Measurements from ENCODE around the gene ZC3H12D. TPM values are rescaled to one million over a fixed set of nuclear protein-coding genes. Genes with fewer than 3 reads are reported as not detected.

The ZC3H12D gene
- polyA plus RNA-seq, 1 of the 3 experiments (the other 2 are of a cell fraction), result 0.03 TPM

DNA sequence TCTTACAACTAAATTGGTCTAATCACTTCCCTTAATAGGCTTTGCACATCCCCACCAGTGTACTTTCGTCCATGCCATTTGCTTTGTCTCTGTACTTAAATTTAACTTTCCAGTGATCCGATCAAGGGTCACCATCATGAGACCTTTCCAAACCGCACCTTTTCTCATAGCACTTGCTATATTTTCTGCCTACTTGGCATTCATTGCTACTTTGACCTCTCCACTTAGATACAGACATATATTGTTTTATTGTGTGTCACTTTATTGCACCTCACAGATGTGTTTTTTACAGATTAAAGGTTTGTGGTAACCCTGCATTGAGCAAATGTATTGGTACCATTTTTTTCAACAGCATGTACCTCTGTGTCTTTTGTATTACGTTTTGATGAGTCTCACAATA lies 70.0 kb downstream of the ZC3H12D start:
- Histone ChIP-seq H3K36me3 (replicated peaks in 1 of 2; ENCODE audit: control insufficient read depth in 1 of 2, insufficient read depth in 2 of 2, low read length in 1 of 2) (peaks cover 20 to 26% of the 10 kb centered on the region in 2 experiments), H3K4me3 (ENCODE audit: low read depth in 2 of 2, low read length in 1 of 2) (no peak overlapping the region), H3K9me2 (no peaks in the 10 kb centered on the region), H3F3A (replicated peaks; ENCODE audit: insufficient read depth) (no peaks in the 10 kb centered on the region), H3K9me3 (no peaks in the 10 kb centered on the region), H2AFZ (ENCODE audit: low read depth) (no peak overlapping the region), H3K27me3 (ENCODE audit: insufficient read depth) (no peaks in the 10 kb centered on the region), H3K4me2 (no peak overlapping the region), H3K79me2 (ENCODE audit: insufficient read depth) (no peaks in the 10 kb centered on the region), H3K4me1 (ENCODE audit: control insufficient read depth in 1 of 2, insufficient read depth in 2 of 2, low read depth in 1 of 2, low read length in 1 of 2) (no peaks in the 10 kb centered on the region), H3K27ac (ENCODE audit: low read depth in 2 of 2, low read length in 1 of 2) (no peak overlapping the region), H4K20me1 (ENCODE audit: insufficient read depth) (no peaks in the 10 kb centered on the region), H3K9ac (no peak overlapping the region)
- ChIA-PET CTCF (no interaction called here), POLR2A (no interaction called here)
- DNase-seq, result no peak
- TF ChIP-seq JUND (IDR thresholded peaks at IDR 0.05) (no peak), TCF12 (IDR thresholded peaks at IDR 0.05) (no peak), FOXM1 (IDR thresholded peaks at IDR 0.05; ENCODE audit: low read depth) (no peak), MXI1 (IDR thresholded peaks at IDR 0.05; ENCODE audit: low read depth, low read length) (no peak), POLR2AphosphoS5 (IDR thresholded peaks at IDR 0.05; ENCODE audit: low read depth, low read length) (no peak), CHD2 (IDR thresholded peaks at IDR 0.05; ENCODE audit: low read length, partially characterized antibody) (no peak), GABPA (IDR thresholded peaks at IDR 0.05; ENCODE audit: low read depth) (no peak), EP300 (IDR thresholded peaks at IDR 0.05; ENCODE audit: borderline replicate concordance in 1 of 2, low read depth in 1 of 2, low read length in 1 of 2) (no peak), SIN3A (IDR thresholded peaks at IDR 0.05; ENCODE audit: borderline replicate concordance, low read depth, low read length) (no peak), YY1 (IDR thresholded peaks at IDR 0.05; ENCODE audit: low read depth) (no peak)
- TF ChIP-seq, protein P1, sequence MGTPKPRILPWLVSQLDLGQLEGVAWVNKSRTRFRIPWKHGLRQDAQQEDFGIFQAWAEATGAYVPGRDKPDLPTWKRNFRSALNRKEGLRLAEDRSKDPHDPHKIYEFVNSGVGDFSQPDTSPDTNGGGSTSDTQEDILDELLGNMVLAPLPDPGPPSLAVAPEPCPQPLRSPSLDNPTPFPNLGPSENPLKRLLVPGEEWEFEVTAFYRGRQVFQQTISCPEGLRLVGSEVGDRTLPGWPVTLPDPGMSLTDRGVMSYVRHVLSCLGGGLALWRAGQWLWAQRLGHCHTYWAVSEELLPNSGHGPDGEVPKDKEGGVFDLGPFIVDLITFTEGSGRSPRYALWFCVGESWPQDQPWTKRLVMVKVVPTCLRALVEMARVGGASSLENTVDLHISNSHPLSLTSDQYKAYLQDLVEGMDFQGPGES (IDR thresholded peaks at IDR 0.05; ENCODE audit: low read depth, low read length), result no peak
- TF ChIP-seq, protein P2, sequence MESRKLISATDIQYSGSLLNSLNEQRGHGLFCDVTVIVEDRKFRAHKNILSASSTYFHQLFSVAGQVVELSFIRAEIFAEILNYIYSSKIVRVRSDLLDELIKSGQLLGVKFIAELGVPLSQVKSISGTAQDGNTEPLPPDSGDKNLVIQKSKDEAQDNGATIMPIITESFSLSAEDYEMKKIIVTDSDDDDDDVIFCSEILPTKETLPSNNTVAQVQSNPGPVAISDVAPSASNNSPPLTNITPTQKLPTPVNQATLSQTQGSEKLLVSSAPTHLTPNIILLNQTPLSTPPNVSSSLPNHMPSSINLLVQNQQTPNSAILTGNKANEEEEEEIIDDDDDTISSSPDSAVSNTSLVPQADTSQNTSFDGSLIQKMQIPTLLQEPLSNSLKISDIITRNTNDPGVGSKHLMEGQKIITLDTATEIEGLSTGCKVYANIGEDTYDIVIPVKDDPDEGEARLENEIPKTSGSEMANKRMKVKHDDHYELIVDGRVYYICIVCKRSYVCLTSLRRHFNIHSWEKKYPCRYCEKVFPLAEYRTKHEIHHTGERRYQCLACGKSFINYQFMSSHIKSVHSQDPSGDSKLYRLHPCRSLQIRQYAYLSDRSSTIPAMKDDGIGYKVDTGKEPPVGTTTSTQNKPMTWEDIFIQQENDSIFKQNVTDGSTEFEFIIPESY (IDR thresholded peaks at IDR 0.05; ENCODE audit: borderline replicate concordance, low read depth), result no peak
- TF ChIP-seq, protein P3, sequence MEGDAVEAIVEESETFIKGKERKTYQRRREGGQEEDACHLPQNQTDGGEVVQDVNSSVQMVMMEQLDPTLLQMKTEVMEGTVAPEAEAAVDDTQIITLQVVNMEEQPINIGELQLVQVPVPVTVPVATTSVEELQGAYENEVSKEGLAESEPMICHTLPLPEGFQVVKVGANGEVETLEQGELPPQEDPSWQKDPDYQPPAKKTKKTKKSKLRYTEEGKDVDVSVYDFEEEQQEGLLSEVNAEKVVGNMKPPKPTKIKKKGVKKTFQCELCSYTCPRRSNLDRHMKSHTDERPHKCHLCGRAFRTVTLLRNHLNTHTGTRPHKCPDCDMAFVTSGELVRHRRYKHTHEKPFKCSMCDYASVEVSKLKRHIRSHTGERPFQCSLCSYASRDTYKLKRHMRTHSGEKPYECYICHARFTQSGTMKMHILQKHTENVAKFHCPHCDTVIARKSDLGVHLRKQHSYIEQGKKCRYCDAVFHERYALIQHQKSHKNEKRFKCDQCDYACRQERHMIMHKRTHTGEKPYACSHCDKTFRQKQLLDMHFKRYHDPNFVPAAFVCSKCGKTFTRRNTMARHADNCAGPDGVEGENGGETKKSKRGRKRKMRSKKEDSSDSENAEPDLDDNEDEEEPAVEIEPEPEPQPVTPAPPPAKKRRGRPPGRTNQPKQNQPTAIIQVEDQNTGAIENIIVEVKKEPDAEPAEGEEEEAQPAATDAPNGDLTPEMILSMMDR (IDR thresholded peaks at IDR 0.05), result no peak
- WGBS (ENCODE audit: low lambda C conversion rate), result 97% methylated on average over 4 of the region's 4 CpGs

DNA sequence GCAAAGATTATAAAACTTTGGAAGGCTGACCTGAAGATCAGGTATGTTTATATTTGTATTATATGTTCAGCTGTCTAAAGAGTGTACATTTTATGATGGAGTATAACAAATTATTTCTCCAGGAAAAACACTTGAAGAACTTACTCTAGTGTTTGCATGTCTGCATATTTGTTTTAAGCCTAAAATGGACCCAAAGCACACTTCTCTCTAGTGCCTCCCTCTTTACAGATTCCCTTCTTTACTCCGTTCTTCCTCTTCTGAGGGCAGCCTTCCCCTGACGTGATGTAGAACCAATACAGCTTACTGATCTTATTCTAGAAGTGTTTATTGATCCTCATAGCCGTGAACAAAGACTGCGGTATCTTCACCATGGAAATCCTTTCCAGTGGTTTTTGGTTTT lies 70.8 kb downstream of the ZC3H12D start:
- H3K9me2 ChIP-seq, result no peaks in the 10 kb centered on the region
- no peak overlapping the region for H3K4me2 ChIP-seq
- ChIA-PET CTCF (interaction anchor here (1.1 to 2.0 kb wide), 2 partner anchors 18 to 382 kb away, joined by 3 to 12 read pairs; no protein-coding TSS in a partner anchor), POLR2A (no interaction called here)
- H4K20me1 ChIP-seq (ENCODE audit: insufficient read depth), result no peaks in the 10 kb centered on the region
- peaks cover 26 to 35% of the 10 kb centered on the region in 2 experiments for H3K36me3 ChIP-seq (replicated peaks in 1 of 2; ENCODE audit: control insufficient read depth in 1 of 2, insufficient read depth in 2 of 2, low read length in 1 of 2)
- TF ChIP-seq, protein P2 (IDR thresholded peaks at IDR 0.05; ENCODE audit: borderline replicate concordance, low read depth), result no peak
- TF ChIP-seq, protein P3 (IDR thresholded peaks at IDR 0.05), result no peak
- TF ChIP-seq FOSL2 (IDR thresholded peaks at IDR 0.05; ENCODE audit: borderline replicate concordance, low read depth) (no peak), SIN3A (IDR thresholded peaks at IDR 0.05; ENCODE audit: borderline replicate concordance, low read depth, low read length) (no peak), NFIC (IDR thresholded peaks at IDR 0.05; ENCODE audit: borderline replicate concordance) (no peak), RXRA (IDR thresholded peaks at IDR 0.05; ENCODE audit: borderline replicate concordance, low read depth) (no peak), GATA2 (CRISPR knock-in tag; IDR thresholded peaks at IDR 0.05) (no peak), POLR2AphosphoS5 (IDR thresholded peaks at IDR 0.05; ENCODE audit: low read depth, low read length) (no peak), EP300 (IDR thresholded peaks at IDR 0.05; ENCODE audit: borderline replicate concordance in 1 of 2, low read depth in 1 of 2, low read length in 1 of 2) (no peak)
- WGBS (ENCODE audit: low lambda C conversion rate), result 95% methylated on average over 4 of the region's 4 CpGs
- H3F3A ChIP-seq (replicated peaks; ENCODE audit: insufficient read depth), result peaks cover 4% of the 10 kb centered on the region
- H3K4me1 ChIP-seq (ENCODE audit: control insufficient read depth in 1 of 2, insufficient read depth in 2 of 2, low read depth in 1 of 2, low read length in 1 of 2), result no peaks in the 10 kb centered on the region
- no peaks in the 10 kb centered on the region for H3K27me3 ChIP-seq (ENCODE audit: insufficient read depth)
- no peak overlapping the region for H3K9ac ChIP-seq
- H2AFZ ChIP-seq (ENCODE audit: low read depth), result no peak overlapping the region
- no peaks in the 10 kb centered on the region for H3K9me3 ChIP-seq
- H3K27ac ChIP-seq (ENCODE audit: low read depth in 2 of 2, low read length in 1 of 2), result no peak overlapping the region
- no peak overlapping the region for H3K4me3 ChIP-seq (ENCODE audit: low read depth in 2 of 2, low read length in 1 of 2)
- DNase-seq, result no peak
- H3K79me2 ChIP-seq (ENCODE audit: insufficient read depth), result no peaks in the 10 kb centered on the region
